Stimulated activated CD4-positive, alpha-beta T cell treated with anti-CD3 and anti-CD28 coated beads, Interleukin-1b, Interleukin-23, amount 100 ng/mL, for 1 hour (primary cell): Measurements from ENCODE around the gene MYMX.

ENCODE experiments used
- DNase-seq, 2 donors: peaks; one replicate each; pipeline ENCODE4 v3.0.0-alpha.2; 2020; ENCODE audit warnings: low read depth in 2 of 2

The MYMX gene

DNA sequence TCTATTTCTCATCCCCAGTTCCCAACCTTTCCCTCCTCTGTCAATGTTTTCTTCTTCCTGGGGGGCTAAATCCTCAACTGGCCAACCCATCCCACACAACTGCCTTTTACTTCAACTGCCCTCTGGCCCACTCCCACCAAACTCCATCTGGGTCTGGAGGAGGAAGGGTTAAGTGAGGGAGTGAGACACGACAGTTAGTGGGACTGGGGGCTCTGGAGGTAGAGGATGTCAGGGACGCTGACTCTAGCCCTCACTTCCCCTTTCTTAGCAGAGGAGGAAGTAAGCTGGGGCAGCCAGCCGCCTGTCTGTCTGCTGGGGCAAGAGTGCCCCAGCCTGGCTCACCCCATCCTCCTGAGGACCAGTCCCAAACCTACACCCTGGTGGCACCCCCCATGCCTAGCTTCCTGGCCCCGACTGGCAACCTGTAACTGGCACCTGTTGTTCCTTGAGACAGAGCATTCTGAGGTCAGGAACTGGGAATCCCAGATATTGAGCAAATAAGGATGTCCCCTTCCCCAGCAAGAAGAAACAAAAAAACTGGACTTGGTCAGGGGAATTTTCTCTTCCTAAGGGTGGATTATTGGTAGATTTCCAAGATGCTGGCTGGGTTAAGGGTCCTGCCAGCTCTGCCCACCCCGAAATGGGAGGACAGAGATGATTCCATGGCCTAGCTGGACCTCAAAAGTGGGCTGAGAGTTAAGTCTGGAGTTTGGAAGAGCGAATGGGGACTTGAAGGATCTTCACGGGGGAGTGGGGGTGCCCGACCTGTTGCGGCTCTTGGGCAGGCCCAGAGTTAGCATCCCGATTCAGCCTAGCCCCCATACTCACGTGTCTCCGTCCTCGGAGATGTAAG lies 47.7 kb downstream of the MYMX start:
- no peak for DNase-seq

DNA sequence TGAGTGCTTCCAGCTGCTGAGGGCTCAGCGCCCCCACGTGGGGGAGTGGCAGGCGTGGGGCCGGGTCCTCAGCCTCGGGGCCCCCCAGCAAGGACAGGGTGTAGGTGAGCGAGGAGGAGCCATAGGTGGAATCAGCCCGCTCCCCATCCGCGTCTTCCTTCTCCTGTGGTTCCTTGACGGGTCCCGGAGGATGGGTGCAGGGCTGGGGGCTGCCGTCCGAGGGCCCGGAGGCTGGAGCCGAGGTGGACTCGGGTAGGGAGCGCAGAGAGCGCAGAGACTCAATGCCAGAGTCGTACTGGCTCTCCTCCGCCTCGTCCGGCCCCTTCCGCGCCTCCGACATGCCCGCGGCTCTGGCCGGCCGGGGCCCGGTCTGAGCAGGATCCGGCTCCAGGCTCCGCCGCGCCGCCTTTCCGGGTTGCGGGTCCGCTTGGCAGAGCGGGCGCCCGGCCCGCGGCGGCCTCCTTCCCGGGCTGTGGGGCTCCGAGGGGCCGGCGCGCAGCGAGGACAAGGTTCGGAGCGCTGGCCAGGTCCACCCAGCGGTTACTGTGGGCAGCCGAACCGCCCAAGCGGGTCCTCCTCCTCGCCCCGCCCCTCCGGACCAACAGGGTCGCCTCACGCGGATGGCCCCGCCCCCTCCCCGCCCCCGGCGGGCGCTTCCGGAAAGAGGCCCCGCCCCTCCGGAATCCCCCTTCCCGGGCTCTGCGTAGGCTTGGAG lies 48.4 kb downstream of the MYMX start, which contains the start of gene NFKBIE:
Gene NFKBIE (minus strand): TSS at position 545 of the 715 bp plus-strand sequence. CDS start 205 bp downstream, at position 340.
- peak; percentile 88 to 98 for DNase-seq

DNA sequence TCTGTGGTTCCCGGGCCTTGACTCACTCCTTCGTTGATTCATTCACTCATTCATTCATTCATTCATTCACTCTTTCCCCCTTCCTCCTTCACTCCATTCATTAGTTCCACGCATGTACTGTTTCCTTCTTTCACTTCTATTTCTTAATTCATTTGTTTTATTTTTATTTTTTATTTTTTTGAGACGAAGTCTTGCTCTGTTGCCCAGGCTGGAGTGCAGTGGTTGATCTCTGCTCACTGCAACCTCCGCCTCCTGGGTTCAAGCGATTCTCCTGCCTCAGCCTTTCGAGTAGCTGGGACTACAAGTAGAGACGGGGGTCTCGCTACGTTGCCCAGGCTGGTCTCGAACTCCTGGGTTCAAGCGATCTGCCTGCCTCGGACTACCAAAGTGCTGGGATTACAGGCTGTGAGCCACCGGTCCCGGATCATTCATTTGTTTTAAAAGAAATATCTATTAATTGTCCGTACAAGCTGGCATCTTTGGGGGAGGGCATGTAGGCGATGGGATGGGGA lies 49.1 kb downstream of the MYMX start:
- no peak for DNase-seq

DNA sequence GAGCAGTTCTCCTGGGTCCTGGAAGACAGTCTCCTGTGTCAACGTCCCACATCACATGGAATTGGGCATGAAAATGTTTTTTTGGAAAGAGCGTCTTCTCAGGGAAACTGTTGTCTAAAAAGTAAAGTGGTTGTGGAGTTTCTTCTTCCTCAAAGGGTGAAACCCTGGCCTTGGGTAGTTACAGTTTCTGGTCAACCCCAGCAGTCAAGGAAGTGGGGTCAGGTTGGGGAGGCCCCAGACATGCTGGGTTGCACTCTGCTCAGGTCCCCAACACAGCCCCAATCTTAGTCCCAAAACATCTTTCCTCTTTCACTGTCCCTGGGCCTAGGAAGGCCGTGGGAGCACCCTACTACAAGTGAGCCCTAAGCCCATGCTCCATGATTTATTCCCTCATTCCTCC lies 49.6 kb downstream of the MYMX start:
- DNase-seq: no peak

DNA sequence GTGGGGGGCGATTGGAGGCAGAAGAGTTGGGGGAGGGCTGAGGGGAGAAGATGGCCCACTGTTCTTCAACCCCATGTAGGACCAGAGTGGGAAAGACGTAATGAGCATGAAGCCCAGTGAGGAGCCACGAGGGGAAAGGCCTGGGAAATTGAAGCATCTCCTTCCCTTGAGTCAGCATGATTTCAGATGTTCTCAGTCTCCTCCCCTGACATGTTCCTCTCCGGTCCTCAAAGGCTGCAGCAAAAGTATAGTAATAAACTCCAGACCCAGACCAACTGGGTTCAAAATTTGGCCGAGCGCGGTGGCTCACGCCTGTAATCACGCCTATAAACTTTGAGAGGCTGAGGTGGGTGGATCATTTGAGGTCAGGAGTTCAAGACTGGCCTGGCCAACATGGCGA lies 50.5 kb downstream of the MYMX start:
- DNase-seq: no peak
